Esophagus (tissue), 2 donors: ENCODE measurements around the gene MED25. TPM values are rescaled to one million over a fixed set of nuclear protein-coding genes. Genes with fewer than 3 reads are reported as not detected.

ENCODE experiments used
- H3K27ac ChIP-seq, 2 donors: one replicate each; pipeline ENCODE4 v1.5.1; 2013; ENCODE audit warnings: low read depth in 2 of 2, mild to moderate bottlenecking in 2 of 2, inconsistent platforms in 1 of 2, low read length in 1 of 2, moderate library complexity in 1 of 2
- H3K27me3 ChIP-seq, 2 donors: one replicate each; pipeline ENCODE4 v1.6.1; 2013; ENCODE audit warnings: low read length in 2 of 2, control low read depth in 1 of 2, mild to moderate bottlenecking in 1 of 2; ENCODE audit not compliant: insufficient read depth in 2 of 2, control insufficient read depth in 1 of 2
- H3K36me3 ChIP-seq, 2 donors: one replicate each; pipeline ENCODE4 v1.6.1; 2013; ENCODE audit warnings: low read length in 1 of 2; ENCODE audit not compliant: control insufficient read depth in 2 of 2, insufficient read depth in 2 of 2
- H3K4me1 ChIP-seq, 2 donors: one replicate each; pipeline ENCODE4 v1.6.1; 2013; ENCODE audit warnings: low read length in 1 of 2; ENCODE audit not compliant: control insufficient read depth in 2 of 2, insufficient read depth in 2 of 2
- H3K4me3 ChIP-seq, 2 donors: one replicate each; pipeline ENCODE4 v1.5.1; 2013; ENCODE audit warnings: low read length in 2 of 2, mild to moderate bottlenecking in 2 of 2, low read depth in 1 of 2, moderate library complexity in 1 of 2
- H3K9me3 ChIP-seq, 2 donors: one replicate each; pipeline ENCODE4 v1.6.1; 2013; ENCODE audit warnings: mild to moderate bottlenecking in 2 of 2, low read depth in 1 of 2, low read length in 1 of 2, moderate library complexity in 1 of 2; ENCODE audit not compliant: control insufficient read depth in 2 of 2, insufficient read depth in 1 of 2
- WGBS, 2 donors: extraction: QIAGEN DNeasy Blood & Tissue Kit; methylation state at CpG; one replicate each; pipeline ENCODE4 v1.1.7; 2013; 5-methylcytosine and 5-hydroxymethylcytosine counted together
- polyA plus RNA-seq, 2 donors: library from polyadenylated mRNA; stranded (reverse); fragments of 200-250 nt; gene quantifications; one replicate each; pipeline ENCODE4 v1.2.3, GENCODE V29; 2013
- donor health status: healthy with polysubstance abuse.
- donor health status: Bipolar disorder and iron deficiency.

The MED25 gene
- polyA plus RNA-seq, 2 donors, result 27.7 to 54.9 TPM

DNA sequence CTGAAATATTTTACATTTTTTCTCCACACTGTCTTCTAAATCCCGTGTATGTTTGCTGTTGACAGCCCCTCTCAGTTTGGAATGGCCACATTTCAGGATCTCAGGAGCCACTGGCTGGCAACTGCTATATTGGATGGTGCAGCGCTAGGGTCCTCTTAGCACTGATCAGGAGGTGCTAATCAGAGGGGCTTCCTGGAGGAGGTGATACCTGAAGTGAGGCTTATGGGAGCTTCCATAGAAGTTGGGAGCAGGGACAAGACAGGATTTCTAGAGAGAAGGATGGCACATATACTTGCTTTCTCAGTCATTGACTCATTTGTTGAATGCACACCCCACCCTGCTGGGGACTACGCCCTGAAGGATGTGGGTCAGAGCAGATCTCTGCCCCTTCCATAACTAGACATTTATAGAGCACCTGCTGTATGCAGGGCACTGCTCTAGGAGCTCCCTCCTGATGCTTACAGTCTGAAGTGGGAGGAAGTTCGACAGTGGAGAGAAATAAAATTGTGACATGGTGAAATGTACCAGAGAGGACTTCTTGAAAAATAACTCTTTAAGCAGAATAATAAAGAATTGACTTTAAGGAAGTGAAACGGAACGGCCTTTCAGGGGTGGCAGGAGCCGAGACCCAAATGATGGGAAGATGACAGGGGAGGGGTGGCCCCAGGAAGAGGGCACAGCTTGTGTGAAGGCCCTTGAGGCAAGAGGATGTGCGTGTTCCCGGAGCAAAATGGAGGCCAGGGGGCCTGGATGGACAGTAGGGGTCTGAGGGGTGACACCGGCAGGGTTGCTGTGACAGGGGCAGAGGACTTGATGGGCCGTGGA, 38.1 kb upstream of the MED25 start:
- Histone ChIP-seq H3K36me3 (peaks cover 5 to 19% of the 10 kb centered on the region in 2 donors), H3K27ac (no peak overlapping the region), H3K4me1 (peaks cover 0 to 7% of the 10 kb centered on the region in 2 donors), H3K27me3 (no peaks in the 10 kb centered on the region), H3K4me3 (no peak overlapping the region), H3K9me3 (no peaks in the 10 kb centered on the region)
- WGBS, 2 donors, result 86% methylated on average over 11 of the region's 11 CpGs

DNA sequence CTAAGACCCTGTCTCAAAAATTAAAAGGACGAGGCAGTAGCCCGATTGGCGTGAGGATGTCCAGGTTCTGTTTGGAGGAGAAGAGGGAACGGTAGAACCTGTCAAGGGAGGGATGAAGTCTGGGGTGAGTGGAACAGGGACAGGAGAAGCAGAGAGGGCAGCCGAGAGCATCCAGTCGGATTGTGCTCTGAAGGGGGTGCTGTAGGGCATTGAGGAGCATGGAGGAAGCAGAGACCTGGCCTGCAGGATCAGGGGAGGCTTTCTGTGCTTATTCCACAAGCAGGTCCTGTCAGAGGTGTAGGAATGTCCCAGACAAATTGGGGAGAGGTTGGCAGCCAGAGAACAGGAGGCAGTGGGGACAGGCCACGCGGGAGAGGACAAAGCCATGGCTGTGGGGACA, 37.2 kb upstream of the MED25 start:
- Histone ChIP-seq H3K4me1 (peaks cover 0 to 7% of the 10 kb centered on the region in 2 donors), H3K27ac (no peak overlapping the region), H3K9me3 (no peaks in the 10 kb centered on the region), H3K36me3 (peaks cover 5 to 22% of the 10 kb centered on the region in 2 donors), H3K4me3 (no peak overlapping the region), H3K27me3 (no peaks in the 10 kb centered on the region)
- 88 to 90% methylated on average over 8 of the region's 8 CpGs for WGBS, 2 donors

DNA sequence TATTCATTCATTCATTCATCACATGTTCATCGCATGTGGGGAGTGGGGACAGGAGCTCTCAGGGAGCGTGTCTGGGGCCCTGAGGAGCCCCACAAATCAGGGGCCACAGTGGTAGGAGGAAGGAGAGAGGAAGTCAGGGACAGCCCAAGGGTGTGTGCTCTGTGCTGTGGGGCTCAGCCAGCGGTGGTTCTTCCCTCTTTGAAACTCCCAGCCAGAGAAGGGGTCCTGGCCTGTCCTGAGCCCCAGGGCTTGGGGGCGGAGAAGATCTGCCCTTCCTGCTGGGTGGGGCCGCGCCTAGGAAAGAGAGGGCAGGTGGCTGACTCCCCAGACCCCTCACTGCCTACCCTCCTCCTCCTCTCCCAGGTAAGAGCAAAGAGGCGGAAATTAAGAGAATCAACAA, 36.7 kb upstream of the MED25 start:
- Histone ChIP-seq H3K27ac (no peak overlapping the region), H3K36me3 (peaks cover 5 to 20% of the 10 kb centered on the region in 2 donors), H3K4me3 (no peak overlapping the region), H3K4me1 (peaks cover 1 to 7% of the 10 kb centered on the region in 2 donors), H3K27me3 (no peaks in the 10 kb centered on the region), H3K9me3 (no peaks in the 10 kb centered on the region)
- 82 to 94% methylated on average over 7 of the region's 7 CpGs for WGBS, 2 donors

DNA sequence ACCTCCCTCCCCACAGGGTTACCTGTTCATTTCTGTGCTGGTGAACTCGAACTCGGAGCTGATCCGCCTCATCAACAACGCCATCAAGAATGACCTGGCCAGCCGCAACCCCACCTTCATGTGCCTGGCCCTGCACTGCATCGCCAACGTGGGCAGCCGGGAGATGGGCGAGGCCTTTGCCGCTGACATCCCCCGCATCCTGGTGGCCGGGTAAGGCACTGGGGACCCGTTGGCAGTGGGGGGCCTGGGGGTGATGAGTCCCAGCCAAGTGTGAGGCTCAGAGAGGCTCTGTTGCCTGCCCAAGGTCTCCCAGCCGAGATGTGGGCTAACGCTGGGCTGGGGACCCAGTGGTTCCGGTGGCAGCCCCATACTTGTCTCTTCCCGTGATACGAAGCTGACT, 35.6 kb upstream of the MED25 start:
- Histone ChIP-seq H3K27me3 (no peaks in the 10 kb centered on the region), H3K4me3 (no peak overlapping the region), H3K4me1 (peaks cover 6 to 7% of the 10 kb centered on the region in 2 donors), H3K36me3 (peaks cover 5 to 21% of the 10 kb centered on the region in 2 donors), H3K27ac (no peak overlapping the region), H3K9me3 (no peaks in the 10 kb centered on the region)
- WGBS, 2 donors, result 97 to 98% methylated on average over 18 of the region's 18 CpGs

DNA sequence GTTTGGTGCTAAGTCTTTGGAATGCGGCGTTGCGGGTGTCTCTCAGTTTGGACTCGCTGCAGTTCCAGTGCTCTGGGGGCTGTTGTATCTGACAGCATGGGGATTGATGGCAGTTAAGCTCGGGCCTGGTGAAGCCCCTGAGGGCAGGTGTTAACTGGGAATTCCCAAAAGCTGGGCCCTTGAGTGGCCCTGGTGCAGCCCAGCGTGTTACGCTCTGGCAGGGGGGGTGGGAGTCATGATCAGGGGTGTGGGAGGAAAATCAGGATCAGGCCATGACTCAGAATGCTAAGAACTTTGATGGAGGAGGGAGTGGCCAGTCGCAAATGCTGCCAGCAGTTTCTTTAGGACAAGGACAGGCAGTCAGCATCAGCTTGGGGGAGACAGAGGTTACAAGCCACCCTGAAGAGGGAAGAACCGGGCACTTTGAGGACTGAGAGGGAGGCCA, 31.7 kb upstream of the MED25 start:
- H3K36me3 ChIP-seq, result peaks cover 8 to 37% of the 10 kb centered on the region in 2 donors
- WGBS, 2 donors, result 42 to 60% methylated on average over 9 of the region's 9 CpGs

DNA sequence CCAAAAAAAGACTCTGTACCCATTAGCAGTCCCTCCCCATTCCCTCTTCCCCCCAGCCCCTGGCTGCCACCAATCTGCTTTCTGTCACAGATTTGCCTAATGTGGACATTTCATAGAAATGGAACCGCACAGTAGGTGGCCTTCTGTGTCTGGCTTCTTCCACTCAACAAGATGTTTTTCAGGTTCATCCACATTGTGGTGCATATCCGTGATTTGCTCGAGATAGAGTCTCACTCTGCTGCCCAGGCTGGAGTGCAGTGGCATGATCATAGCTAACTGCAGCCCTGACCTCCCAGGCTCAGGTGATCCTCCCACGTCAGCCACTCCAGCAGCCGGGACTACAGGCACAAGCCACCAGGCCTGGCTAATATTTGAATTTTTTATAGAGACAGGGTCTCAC, 30.3 kb upstream of the MED25 start:
- peaks cover 0 to 12% of the 10 kb centered on the region in 2 donors for H3K4me1 ChIP-seq
- H3K36me3 ChIP-seq, result peaks cover 6 to 46% of the 10 kb centered on the region in 2 donors
- no peak overlapping the region for H3K4me3 ChIP-seq
- H3K27ac ChIP-seq, result no peak overlapping the region
- no peaks in the 10 kb centered on the region for H3K27me3 ChIP-seq
- WGBS, 2 donors, result 83 to 85% methylated on average over 5 of the region's 5 CpGs
- no peaks in the 10 kb centered on the region for H3K9me3 ChIP-seq

More for the DNA sequence above, 31.7 kb upstream of the MED25 start:
- Histone ChIP-seq H3K9me3 (no peaks in the 10 kb centered on the region), H3K27ac (peak overlapping the region; percentile 75 to 89), H3K4me1 (peaks cover 0 to 9% of the 10 kb centered on the region in 2 donors), H3K27me3 (no peaks in the 10 kb centered on the region), H3K4me3 (no peak overlapping the region)

DNA sequence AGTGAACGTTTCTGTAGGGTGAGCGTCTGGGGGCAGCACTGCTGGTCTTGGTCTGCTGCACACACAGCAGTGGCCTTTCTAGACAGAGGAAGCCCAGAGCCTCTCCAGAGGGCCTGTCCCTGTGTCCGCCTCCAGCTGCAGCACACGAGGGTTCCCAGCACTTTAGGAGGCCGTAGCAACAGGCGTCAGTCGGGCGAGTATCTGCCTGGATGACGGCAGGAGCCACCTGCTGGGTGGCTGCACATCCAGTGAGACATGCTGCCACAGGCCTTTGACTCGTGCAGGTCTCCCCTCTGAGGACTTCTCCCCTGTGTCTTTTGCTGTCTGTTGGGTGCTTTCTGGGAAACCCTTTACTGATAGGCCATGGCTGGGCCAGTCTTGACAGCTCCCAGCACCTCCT, 29.2 kb upstream of the MED25 start:
- H3K27me3 ChIP-seq, result no peaks in the 10 kb centered on the region
- peaks cover 0 to 17% of the 10 kb centered on the region in 2 donors for H3K4me1 ChIP-seq
- H3K36me3 ChIP-seq, result peaks cover 3 to 48% of the 10 kb centered on the region in 2 donors
- WGBS, 2 donors, result 65 to 74% methylated on average over 10 of the region's 10 CpGs
- no peak overlapping the region for H3K27ac ChIP-seq
- H3K4me3 ChIP-seq, result no peak overlapping the region
- H3K9me3 ChIP-seq, result no peaks in the 10 kb centered on the region

DNA sequence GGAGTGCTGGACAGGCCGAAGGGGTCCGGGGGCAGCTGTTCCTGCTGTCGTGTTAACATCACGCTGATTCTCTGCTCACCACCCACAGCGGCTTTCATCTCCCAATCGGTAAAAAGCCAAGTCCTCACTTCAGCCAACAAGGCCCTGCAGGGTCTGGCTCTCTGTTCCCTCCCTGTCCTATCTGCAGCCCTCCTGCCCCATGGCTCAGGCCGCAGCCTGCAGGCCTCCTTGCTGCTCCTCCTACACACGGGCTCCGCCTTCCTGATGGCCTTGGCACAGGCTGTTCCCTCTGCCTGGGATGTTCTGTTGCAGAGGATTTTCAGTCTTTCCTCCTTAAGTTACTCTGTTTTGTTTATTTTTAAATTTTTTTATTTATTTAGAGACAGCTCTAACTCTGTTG, 27.2 kb upstream of the MED25 start:
- H3K9me3 ChIP-seq, result no peaks in the 10 kb centered on the region
- no peak overlapping the region for H3K4me3 ChIP-seq
- peaks cover 0 to 17% of the 10 kb centered on the region in 2 donors for H3K4me1 ChIP-seq
- peaks cover 3 to 57% of the 10 kb centered on the region in 2 donors for H3K36me3 ChIP-seq
- WGBS, 2 donors, result 65 to 66% methylated on average over 9 of the region's 9 CpGs
- no peak overlapping the region for H3K27ac ChIP-seq
- H3K27me3 ChIP-seq, result no peaks in the 10 kb centered on the region

DNA sequence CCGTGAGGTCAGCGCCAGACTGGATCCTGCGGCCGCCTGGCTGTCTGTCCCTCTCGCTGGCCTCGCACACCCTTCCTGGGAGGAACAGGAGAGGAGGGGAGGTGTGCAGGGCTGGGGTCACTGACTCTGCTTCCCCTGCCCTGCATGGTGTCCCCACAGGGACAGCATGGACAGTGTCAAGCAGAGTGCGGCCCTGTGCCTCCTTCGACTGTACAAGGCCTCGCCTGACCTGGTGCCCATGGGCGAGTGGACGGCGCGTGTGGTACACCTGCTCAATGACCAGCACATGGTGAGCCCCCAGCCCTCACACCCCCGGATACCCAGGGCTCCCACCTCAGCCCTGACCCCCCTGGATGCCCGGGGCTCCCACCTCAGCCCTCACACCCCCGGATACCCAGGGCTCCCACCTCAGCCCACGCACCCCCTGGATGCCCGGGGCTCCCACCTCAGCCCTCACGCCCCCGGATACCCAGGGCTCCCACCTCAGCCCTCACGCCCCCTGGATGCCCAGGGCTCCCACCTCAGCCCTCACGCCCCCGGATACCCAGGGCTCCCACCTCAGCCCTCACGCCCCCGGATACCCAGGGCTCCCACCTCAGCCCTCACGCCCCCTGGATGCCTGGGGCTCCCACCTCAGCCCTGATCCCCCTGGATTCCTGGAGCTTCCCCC, 26.2 kb upstream of the MED25 start:
- peaks cover 0 to 10% of the 10 kb centered on the region in 2 donors for H3K4me1 ChIP-seq
- H3K27ac ChIP-seq, result no peak overlapping the region
- peaks cover 0 to 2% of the 10 kb centered on the region in 2 donors for H3K9me3 ChIP-seq
- H3K27me3 ChIP-seq, result no peaks in the 10 kb centered on the region
- 95% methylated on average over 25 to 26 of the region's 26 CpGs for WGBS, 2 donors
- H3K4me3 ChIP-seq, result no peak overlapping the region
- H3K36me3 ChIP-seq, result peaks cover 3 to 67% of the 10 kb centered on the region in 2 donors
